ENCODE results near the gene DPP10.

Gene DPP10

DNA sequence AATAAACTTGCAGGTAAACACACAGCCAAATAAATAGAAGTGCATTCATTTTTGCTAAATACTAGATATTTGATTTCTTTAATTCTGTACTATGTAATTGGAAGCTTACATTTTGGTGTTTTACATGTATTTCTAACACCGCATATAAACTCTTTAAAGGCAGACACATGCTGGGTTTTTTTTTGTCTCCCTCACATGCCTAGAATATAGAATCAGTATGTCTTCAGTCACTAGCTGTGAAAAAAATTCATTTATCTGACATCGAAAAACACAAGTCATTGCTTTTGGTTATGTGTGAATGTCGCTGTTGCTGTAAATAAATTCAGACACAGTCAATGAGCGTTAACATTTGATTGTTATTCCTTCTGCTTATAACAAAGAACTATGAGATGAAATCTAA lies 1101.0 kb downstream of the DPP10 start:
- Histone ChIP-seq H2BK120ac (ENCODE audit: low read depth, low read length) (no peak overlapping the region), H3K36me3 (ENCODE audit: control insufficient read depth, insufficient read depth, low read length) (no peaks in the 10 kb centered on the region), H4K8ac (ENCODE audit: low read depth, low read length) (no peak overlapping the region), H3K9ac (ENCODE audit: low read length) (no peak overlapping the region), H3K4me2 (ENCODE audit: low read length) (no peak overlapping the region), H2BK15ac (replicated peaks; ENCODE audit: low read depth) (no peak overlapping the region), H3K23ac (ENCODE audit: low read length) (no peak overlapping the region), H2AK5ac (ENCODE audit: low read length) (no peak overlapping the region), H3K79me1 (ENCODE audit: low read length) (no peaks in the 10 kb centered on the region), H3K79me2 (ENCODE audit: control insufficient read depth, insufficient read depth, low read length) (no peaks in the 10 kb centered on the region), H3K56ac (ENCODE audit: low read length) (no peak overlapping the region), H3K27me3 (ENCODE audit: insufficient read depth, low read length, poor library complexity) (no peaks in the 10 kb centered on the region), H3K4ac (ENCODE audit: low read depth, low read length) (no peak overlapping the region), H4K5ac (ENCODE audit: low read length) (no peak overlapping the region), H3K18ac (ENCODE audit: low read length) (no peak overlapping the region), H3K4me3 (ENCODE audit: low read length) (no peak overlapping the region), H3K27ac (ENCODE audit: low read depth, low read length) (no peak overlapping the region), H2BK5ac (ENCODE audit: low read length) (no peak overlapping the region), H3K4me1 (ENCODE audit: control insufficient read depth, low read depth, low read length) (peaks cover 5% of the 10 kb centered on the region)
- no peak for DNase-seq
- no CpG with 5 or more reads among the region's 4 CpGs for WGBS (ENCODE audit: extremely low coverage, insufficient coverage, low lambda C conversion rate)

DNA sequence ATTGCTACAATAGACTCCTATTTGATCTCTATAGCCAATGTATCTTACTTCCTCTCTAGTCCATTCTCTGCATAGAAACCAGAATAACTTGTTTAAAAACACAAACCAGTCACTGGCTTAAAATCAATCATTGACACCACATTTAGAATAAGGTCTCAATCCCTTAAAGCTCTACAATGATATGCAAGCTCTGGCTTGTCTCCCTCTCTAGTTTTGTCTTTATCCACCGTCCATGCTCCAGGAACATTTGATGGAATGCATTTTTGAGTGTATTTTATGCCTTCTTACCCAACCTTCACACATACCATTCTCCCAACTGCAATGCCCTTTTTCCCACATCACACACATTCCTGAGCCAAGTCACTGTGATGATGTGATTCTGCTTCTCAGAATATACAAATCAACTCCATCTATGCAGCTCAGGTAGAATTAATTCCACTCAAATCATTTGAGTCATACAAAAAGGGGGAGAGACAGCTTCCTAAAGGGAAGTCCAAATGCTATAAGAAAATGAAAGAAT lies 1107.2 kb downstream of the DPP10 start:
- Histone ChIP-seq H3K4me1 (ENCODE audit: control insufficient read depth, low read depth, low read length) (no peaks in the 10 kb centered on the region), H3K56ac (ENCODE audit: low read length) (no peak overlapping the region), H3K79me1 (ENCODE audit: low read length) (no peaks in the 10 kb centered on the region), H2BK15ac (replicated peaks; ENCODE audit: low read depth) (no peak overlapping the region), H3K4ac (ENCODE audit: low read depth, low read length) (no peak overlapping the region), H2BK5ac (ENCODE audit: low read length) (no peak overlapping the region), H2BK120ac (ENCODE audit: low read depth, low read length) (no peak overlapping the region), H3K4me2 (ENCODE audit: low read length) (no peak overlapping the region), H3K4me3 (ENCODE audit: low read length) (no peak overlapping the region), H3K27ac (ENCODE audit: low read depth, low read length) (no peak overlapping the region), H3K9ac (ENCODE audit: low read length) (no peak overlapping the region), H3K23ac (ENCODE audit: low read length) (no peak overlapping the region), H4K5ac (ENCODE audit: low read length) (no peak overlapping the region), H4K8ac (ENCODE audit: low read depth, low read length) (no peak overlapping the region), H2AK5ac (ENCODE audit: low read length) (no peak overlapping the region), H3K18ac (ENCODE audit: low read length) (no peak overlapping the region), H3K27me3 (ENCODE audit: insufficient read depth, low read length, poor library complexity) (no peaks in the 10 kb centered on the region), H3K79me2 (ENCODE audit: control insufficient read depth, insufficient read depth, low read length) (no peaks in the 10 kb centered on the region), H3K36me3 (ENCODE audit: control insufficient read depth, insufficient read depth, low read length) (no peaks in the 10 kb centered on the region)
- DNase-seq: peak; percentile 65
- no CpG with 5 or more reads among the region's 1 CpG for WGBS (ENCODE audit: extremely low coverage, insufficient coverage, low lambda C conversion rate)

DNA sequence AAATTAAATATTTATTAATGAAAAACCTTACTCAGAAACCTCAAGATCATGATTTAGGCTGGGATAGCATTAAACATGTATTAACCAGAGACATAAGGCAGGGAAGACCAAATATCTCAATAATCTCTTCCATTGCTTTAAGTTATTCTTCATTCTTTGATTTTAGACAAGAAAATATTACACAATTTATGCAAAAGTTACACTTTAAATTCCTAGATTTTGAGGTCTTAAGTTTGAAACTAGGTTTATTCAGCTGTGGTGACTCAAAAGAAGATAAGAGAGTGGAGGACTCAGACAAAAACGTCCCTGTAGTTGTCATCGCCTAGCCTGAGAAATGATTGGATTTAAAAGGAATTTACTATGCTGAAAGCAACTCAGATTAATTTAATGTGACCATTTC lies 1110.3 kb downstream of the DPP10 start:
- H3K23ac ChIP-seq (ENCODE audit: low read length): no peak overlapping the region
- H3K36me3 ChIP-seq (ENCODE audit: control insufficient read depth, insufficient read depth, low read length): no peaks in the 10 kb centered on the region
- H3K79me2 ChIP-seq (ENCODE audit: control insufficient read depth, insufficient read depth, low read length): no peaks in the 10 kb centered on the region
- H2BK120ac ChIP-seq (ENCODE audit: low read depth, low read length): no peak overlapping the region
- H3K9ac ChIP-seq (ENCODE audit: low read length): no peak overlapping the region
- H3K27me3 ChIP-seq (ENCODE audit: insufficient read depth, low read length, poor library complexity): no peaks in the 10 kb centered on the region
- DNase-seq: no peak
- no peaks in the 10 kb centered on the region for H3K79me1 ChIP-seq (ENCODE audit: low read length)
- no peak overlapping the region for H3K56ac ChIP-seq (ENCODE audit: low read length)
- H3K27ac ChIP-seq (ENCODE audit: low read depth, low read length): no peak overlapping the region
- H3K4me2 ChIP-seq (ENCODE audit: low read length): no peak overlapping the region
- no peak overlapping the region for H4K8ac ChIP-seq (ENCODE audit: low read depth, low read length)
- no peak overlapping the region for H2AK5ac ChIP-seq (ENCODE audit: low read length)
- H3K4me3 ChIP-seq (ENCODE audit: low read length): no peak overlapping the region
- no peak overlapping the region for H2BK5ac ChIP-seq (ENCODE audit: low read length)
- no peak overlapping the region for H3K4ac ChIP-seq (ENCODE audit: low read depth, low read length)
- no CpG with 5 or more reads among the region's 2 CpGs for WGBS (ENCODE audit: extremely low coverage, insufficient coverage, low lambda C conversion rate)
- H2BK15ac ChIP-seq (replicated peaks; ENCODE audit: low read depth): no peak overlapping the region
- H4K5ac ChIP-seq (ENCODE audit: low read length): no peak overlapping the region
- H3K18ac ChIP-seq (ENCODE audit: low read length): no peak overlapping the region
- H3K4me1 ChIP-seq (ENCODE audit: control insufficient read depth, low read depth, low read length): no peaks in the 10 kb centered on the region

DNA sequence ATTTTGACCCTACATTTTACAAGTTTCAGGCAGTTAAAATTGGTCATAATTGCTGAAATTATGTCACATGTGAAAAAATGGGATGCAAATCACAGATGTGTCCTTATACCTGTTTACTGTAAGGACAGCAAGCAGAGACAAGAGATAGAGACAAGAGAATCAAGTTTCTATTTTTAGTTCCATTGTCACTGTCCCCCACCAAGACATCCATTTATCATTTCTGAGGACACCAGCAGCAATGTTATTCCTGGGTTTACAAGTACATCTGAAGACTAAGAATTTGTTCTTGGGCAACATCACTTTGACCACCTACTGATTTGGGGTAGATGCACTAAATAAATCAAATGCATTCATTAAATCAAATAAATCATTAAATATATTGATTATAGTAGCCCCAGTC lies 1111.7 kb downstream of the DPP10 start:
- no peaks in the 10 kb centered on the region for H3K79me1 ChIP-seq (ENCODE audit: low read length)
- no peaks in the 10 kb centered on the region for H3K27me3 ChIP-seq (ENCODE audit: insufficient read depth, low read length, poor library complexity)
- no peak overlapping the region for H3K18ac ChIP-seq (ENCODE audit: low read length)
- no peak overlapping the region for H2BK15ac ChIP-seq (replicated peaks; ENCODE audit: low read depth)
- no peak overlapping the region for H2BK120ac ChIP-seq (ENCODE audit: low read depth, low read length)
- no peak overlapping the region for H3K4ac ChIP-seq (ENCODE audit: low read depth, low read length)
- H2AK5ac ChIP-seq (ENCODE audit: low read length): no peak overlapping the region
- DNase-seq: no peak
- H4K5ac ChIP-seq (ENCODE audit: low read length): no peak overlapping the region
- H3K4me1 ChIP-seq (ENCODE audit: control insufficient read depth, low read depth, low read length): no peaks in the 10 kb centered on the region
- no peak overlapping the region for H3K23ac ChIP-seq (ENCODE audit: low read length)
- no peaks in the 10 kb centered on the region for H3K79me2 ChIP-seq (ENCODE audit: control insufficient read depth, insufficient read depth, low read length)
- no peak overlapping the region for H3K27ac ChIP-seq (ENCODE audit: low read depth, low read length)
- H3K4me3 ChIP-seq (ENCODE audit: low read length): no peak overlapping the region
- H4K8ac ChIP-seq (ENCODE audit: low read depth, low read length): no peak overlapping the region
- no peak overlapping the region for H3K9ac ChIP-seq (ENCODE audit: low read length)
- no peak overlapping the region for H2BK5ac ChIP-seq (ENCODE audit: low read length)
- no peak overlapping the region for H3K56ac ChIP-seq (ENCODE audit: low read length)
- no peaks in the 10 kb centered on the region for H3K36me3 ChIP-seq (ENCODE audit: control insufficient read depth, insufficient read depth, low read length)
- H3K4me2 ChIP-seq (ENCODE audit: low read length): no peak overlapping the region

DNA sequence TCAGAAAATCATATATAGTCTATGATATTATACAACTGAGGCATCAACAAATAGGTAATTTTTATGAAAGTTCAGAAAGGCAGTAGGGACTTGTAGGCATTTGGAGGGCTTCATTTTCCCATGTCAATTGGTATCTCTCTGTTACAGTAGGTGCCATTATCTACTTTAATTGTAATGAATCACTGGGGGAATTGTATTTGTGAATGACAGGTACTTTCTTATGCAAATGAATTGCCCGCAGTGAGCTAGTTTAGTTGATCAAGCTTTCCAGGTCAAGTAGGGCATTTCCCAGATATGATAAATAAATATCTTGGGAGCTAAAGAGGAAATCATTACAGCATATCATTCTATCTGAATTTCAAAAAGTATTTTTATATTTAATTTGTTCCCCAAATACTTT lies 1116.3 kb downstream of the DPP10 start:
- Histone ChIP-seq H3K4me1 (ENCODE audit: control insufficient read depth, low read depth, low read length) (no peaks in the 10 kb centered on the region), H3K18ac (ENCODE audit: low read length) (no peak overlapping the region), H3K56ac (ENCODE audit: low read length) (no peak overlapping the region), H3K9ac (ENCODE audit: low read length) (no peak overlapping the region), H3K79me1 (ENCODE audit: low read length) (no peaks in the 10 kb centered on the region), H3K4me2 (ENCODE audit: low read length) (no peak overlapping the region), H2AK5ac (ENCODE audit: low read length) (no peak overlapping the region), H4K5ac (ENCODE audit: low read length) (no peak overlapping the region), H3K27ac (ENCODE audit: low read depth, low read length) (no peak overlapping the region), H3K36me3 (ENCODE audit: control insufficient read depth, insufficient read depth, low read length) (no peaks in the 10 kb centered on the region), H3K27me3 (ENCODE audit: insufficient read depth, low read length, poor library complexity) (no peaks in the 10 kb centered on the region), H3K23ac (ENCODE audit: low read length) (no peak overlapping the region), H2BK15ac (replicated peaks; ENCODE audit: low read depth) (no peak overlapping the region), H3K4me3 (ENCODE audit: low read length) (no peak overlapping the region), H3K4ac (ENCODE audit: low read depth, low read length) (no peak overlapping the region), H2BK5ac (ENCODE audit: low read length) (no peak overlapping the region), H3K79me2 (ENCODE audit: control insufficient read depth, insufficient read depth, low read length) (no peaks in the 10 kb centered on the region), H2BK120ac (ENCODE audit: low read depth, low read length) (no peak overlapping the region), H4K8ac (ENCODE audit: low read depth, low read length) (no peak overlapping the region)
- peak; percentile 31 for DNase-seq
- no CpG with 5 or more reads among the region's 1 CpG for WGBS (ENCODE audit: extremely low coverage, insufficient coverage, low lambda C conversion rate)

DNA sequence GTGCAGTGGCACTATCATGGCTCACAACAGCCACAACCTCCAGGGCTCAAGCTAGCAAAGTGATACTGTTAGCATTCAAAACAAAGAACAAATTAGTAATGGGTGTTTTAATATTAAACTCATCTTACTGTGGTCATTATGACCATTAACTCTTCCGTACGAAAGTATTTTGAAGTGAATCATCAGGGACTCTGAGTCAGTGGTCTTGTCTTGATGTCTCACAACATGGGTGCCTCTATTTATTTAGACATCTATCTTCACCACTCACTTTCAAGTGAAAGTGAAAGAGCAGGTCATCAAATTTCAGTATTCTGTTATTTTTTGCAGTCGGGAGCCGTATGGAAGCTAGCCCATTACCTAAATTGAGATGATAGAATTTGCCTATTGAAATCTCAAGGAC lies 1118.2 kb downstream of the DPP10 start:
- Histone ChIP-seq H3K4me1 (ENCODE audit: control insufficient read depth, low read depth, low read length) (no peaks in the 10 kb centered on the region), H3K36me3 (ENCODE audit: control insufficient read depth, insufficient read depth, low read length) (no peaks in the 10 kb centered on the region), H2BK15ac (replicated peaks; ENCODE audit: low read depth) (no peak overlapping the region), H3K27me3 (ENCODE audit: insufficient read depth, low read length, poor library complexity) (no peaks in the 10 kb centered on the region), H3K18ac (ENCODE audit: low read length) (no peak overlapping the region), H3K4ac (ENCODE audit: low read depth, low read length) (no peak overlapping the region), H3K4me3 (ENCODE audit: low read length) (no peak overlapping the region), H2BK5ac (ENCODE audit: low read length) (no peak overlapping the region), H3K27ac (ENCODE audit: low read depth, low read length) (no peak overlapping the region), H2AK5ac (ENCODE audit: low read length) (no peak overlapping the region), H3K9ac (ENCODE audit: low read length) (no peak overlapping the region), H3K23ac (ENCODE audit: low read length) (no peak overlapping the region), H4K5ac (ENCODE audit: low read length) (no peak overlapping the region), H3K79me2 (ENCODE audit: control insufficient read depth, insufficient read depth, low read length) (no peaks in the 10 kb centered on the region), H3K56ac (ENCODE audit: low read length) (no peak overlapping the region), H2BK120ac (ENCODE audit: low read depth, low read length) (no peak overlapping the region), H4K8ac (ENCODE audit: low read depth, low read length) (no peak overlapping the region), H3K4me2 (ENCODE audit: low read length) (no peak overlapping the region), H3K79me1 (ENCODE audit: low read length) (no peaks in the 10 kb centered on the region)
- DNase-seq: no peak
- WGBS (ENCODE audit: extremely low coverage, insufficient coverage, low lambda C conversion rate): no CpG with 5 or more reads among the region's 4 CpGs

Measured in mesendoderm (in vitro differentiated cells).